GM21447 (cell line): ENCODE results near the gene LRCH3.

Source experiments
- ATAC-seq: cut with Tn5 transposase; IDR thresholded peaks from one replicate; pipeline ENCODE4 v1.9.1; 2021; ENCODE audit not compliant: unreplicated experiment

Gene LRCH3

DNA sequence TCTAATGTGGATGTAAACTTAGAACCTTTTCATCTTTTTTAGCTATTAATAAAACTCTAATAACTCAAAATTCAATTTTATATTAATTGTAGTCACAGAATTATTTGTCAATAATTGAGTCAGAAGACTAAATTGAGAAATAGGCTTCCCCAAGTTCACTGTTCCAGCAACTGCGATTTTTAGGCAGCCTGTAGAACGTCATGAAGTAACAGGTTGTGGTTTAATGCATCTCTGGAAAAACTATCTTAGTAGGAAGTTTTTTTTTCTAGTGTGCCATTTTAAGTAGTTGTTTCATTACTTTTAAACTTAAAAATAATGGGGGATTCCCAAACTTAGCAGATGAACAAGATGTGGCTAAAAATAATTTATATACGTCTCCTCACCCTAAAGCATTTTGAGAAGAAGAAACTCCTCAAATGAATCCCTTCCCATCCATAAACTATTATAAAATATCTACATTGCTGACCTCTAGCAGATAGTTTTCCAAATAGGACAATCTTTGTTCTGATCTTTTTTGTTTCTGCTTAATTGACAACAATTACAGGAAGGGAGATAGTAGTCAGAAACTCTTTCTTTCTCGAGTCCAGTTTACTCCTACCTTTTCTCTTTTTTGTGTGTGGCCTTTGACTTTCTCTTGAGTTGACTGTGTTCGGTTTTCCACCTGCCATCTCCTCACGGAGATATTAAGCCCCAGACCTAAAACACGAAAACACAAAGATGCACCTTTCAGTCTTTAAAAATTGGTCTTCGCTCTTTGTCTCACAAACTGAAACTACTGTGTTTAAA, 43.1 kb downstream of the LRCH3 start:
- ATAC-seq, result no peak

DNA sequence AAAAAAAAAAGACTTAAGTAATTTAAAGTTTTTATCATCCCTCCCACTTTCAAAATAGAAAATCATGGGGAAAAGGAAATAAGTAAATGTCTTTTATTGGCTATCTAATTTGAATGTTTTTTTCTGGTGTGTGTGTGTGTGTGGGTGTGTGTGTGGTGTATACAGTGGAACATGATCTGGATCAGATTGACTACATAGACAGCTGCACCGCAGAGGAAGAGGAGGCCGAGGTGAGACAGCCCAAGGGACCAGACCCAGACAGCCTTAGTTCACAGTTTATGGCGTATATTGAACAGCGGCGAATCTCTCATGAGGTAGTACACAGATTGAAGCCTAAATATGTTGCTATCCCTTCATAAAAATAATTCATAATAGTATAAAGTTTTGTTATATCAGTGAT, 44.5 kb downstream of the LRCH3 start:
- ATAC-seq, result no peak

DNA sequence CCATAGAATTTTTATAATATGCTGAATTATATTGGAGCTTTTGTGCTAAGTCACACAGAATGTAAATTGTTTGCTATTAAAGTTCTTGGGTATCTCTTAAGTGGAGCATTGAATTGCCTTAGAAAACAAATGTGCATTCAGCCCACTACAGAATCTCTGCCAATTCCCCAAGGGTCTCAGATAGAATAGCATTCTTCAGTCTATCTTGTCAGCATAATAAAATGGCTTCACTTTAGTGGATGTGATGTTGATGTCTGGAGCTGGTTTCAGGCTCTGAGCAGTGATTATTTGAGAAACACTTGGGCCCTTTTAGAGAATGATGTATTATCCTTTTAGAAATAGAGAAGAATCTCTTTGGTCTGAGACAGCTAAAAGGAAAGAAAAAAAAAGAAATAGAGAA, 45.2 kb downstream of the LRCH3 start:
- no peak for ATAC-seq

DNA sequence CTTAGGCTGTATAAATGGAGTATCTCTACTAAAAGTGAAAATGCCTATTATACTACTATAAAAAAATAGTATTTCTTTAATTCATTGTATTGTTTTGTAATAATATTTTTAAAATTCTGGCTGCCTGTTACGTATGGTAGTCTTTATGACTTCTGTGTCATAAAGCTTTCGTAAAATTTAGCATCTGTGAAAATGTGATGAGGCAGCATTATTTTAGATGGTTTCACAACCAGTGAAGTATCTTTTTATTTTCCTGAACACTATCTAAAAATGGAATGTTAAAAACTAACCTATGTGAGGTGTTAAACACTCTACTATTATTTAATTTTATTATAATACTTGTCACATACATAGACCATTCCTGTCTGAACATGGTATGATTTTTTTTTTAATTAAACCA, 46.2 kb downstream of the LRCH3 start:
- ATAC-seq, result no peak

DNA sequence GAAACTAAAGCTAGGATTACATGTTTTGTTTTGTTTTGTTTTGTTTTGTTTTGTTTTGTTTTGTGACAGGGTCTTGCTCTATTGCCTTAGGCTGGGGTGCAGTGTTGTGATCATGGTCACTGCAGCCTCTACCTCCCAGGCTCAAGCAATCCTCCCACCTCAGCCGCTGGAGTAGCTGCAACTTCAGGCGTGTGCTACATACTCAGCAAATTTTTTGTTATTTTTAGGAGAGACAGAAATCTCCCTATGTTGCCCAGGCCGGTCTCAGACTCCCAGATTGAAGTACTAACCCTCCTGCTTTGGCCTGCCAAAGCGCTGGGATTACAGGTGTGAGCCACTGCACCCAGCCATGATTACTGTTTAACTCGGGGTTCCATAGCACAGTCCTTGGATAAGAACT, 50.7 kb downstream of the LRCH3 start:
- no peak for ATAC-seq

- ATAC-seq, result no peak
Observed at GRCh38 chr3:197846491-197846890, 55.4 kb downstream of the LRCH3 start.

DNA sequence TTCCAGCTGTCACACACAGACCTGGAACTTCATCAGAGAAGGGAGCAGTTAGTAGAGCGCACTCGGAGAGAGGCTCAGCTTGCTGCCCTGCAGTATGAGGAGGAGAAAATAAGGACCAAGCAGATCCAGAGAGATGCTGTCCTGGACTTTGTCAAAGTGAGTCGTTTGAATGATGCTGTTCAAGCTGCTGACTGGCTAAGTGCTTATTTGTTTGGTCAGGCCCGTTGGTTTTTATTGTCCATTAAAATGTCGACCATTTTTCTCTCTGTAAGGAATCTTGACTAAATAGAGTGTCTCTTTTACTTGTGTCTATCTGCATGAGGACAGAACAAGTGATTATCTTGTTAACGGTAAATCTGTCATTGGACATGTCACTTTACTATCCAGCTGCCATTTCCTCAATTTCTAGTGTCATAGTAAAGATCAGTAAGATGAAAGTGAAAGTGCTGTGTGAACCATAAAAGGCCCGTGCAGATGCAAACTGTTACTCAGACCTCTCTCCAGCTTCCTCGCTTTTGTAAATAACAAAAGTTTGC, 56.9 kb downstream of the LRCH3 start:
- ATAC-seq, result peak; percentile 72

DNA sequence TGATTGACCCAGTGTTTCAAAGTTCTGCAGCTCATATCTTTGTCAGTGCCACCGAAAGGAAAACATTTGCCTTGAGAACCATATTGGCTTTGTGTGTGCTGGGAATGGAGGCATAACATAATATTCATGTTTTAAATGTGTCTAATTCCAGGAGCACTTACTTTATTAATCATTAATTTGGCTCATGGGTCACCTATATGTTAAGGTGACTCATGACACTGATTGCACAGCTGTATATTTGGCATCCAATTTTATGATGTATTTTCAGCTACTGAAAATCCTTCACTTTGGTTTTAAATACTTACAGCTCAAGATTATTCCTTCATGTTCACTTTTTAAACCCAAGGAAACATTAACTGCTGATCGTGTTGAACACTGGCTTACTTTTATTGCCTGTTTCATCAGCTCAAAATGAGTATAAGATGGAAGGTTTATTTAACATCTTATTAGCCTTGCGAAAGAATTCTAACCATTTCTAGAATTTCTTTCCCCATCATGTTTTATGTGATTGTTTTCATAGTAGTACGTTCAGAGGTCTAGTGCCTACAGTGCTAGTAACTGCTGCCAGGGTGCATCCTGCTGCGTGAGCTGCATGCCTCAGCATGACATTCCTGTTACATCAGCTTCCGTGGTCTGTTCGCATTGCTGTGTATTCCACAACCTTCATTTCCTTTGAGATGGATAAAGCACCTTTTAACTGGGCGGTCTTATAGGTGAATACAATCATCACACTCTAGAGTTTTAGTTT, 63.7 kb downstream of the LRCH3 start:
- no peak for ATAC-seq

GRCh38 chr3:197855571-197855970, 64.5 kb downstream of the LRCH3 start:
- no peak for ATAC-seq

- no peak for ATAC-seq
Observed at GRCh38 chr3:197856199-197856816, 65.3 kb downstream of the LRCH3 start.

DNA sequence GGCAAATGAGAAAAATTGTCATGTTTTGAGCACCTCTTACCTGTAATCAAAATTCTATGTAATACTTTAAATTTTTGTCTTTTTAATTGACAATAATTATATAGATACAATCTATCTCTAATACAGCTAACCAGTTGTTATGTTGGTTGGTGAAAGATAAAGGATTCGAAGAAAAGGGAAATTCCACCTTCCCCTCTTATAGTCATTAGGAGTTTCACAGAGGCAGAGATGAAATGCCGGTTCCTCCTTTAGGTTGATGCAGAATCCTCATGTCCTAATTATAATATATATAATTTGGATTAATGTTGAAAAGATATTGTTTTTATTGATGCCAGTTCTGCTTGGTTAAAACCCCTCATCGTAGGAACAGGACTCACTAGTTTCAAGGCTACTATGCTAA, 67.1 kb downstream of the LRCH3 start:
- no peak for ATAC-seq

DNA sequence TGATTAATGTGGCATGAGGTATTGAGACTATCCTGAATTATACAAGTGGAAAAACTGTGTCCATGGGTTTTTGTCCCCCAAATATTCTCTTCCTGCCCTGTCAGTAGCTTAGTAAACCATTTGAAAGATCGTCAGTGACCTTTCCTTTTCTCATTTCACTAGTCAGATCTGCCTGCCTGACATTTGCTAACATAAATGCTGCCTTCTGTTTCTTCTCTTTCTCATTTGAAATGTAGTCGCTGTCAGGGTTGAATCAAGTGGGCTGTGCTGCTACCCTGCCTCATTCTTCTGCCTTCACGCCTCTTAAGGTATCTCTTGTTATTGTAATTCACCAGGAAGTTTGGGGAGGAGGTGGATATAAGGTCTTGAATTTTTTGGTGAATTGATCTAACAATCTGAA, 67.5 kb downstream of the LRCH3 start:
- no peak for ATAC-seq

GRCh38 chr3:197866035-197866434, 75.0 kb downstream of the LRCH3 start:
- ATAC-seq, result no peak

DNA sequence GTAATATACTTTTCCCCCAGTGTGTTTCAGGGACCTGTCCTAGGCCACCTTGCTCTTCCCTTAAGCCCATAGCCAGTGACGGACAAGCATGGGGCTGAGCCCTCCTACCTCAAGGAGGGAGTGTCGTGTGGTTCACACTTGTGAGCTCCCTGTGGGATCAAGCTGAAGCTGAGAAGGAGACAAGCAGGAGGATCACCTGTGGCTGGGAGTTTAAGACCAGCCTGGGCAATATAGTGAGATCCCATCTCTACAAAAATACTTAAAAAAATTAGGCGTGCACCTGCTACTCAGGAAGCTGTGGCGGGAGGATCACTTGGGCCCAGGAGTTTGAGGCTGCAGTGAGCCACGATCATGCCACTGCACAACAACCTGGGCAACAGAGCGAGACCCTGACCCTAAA, 82.3 kb downstream of the LRCH3 start:
- ATAC-seq, result no peak

DNA sequence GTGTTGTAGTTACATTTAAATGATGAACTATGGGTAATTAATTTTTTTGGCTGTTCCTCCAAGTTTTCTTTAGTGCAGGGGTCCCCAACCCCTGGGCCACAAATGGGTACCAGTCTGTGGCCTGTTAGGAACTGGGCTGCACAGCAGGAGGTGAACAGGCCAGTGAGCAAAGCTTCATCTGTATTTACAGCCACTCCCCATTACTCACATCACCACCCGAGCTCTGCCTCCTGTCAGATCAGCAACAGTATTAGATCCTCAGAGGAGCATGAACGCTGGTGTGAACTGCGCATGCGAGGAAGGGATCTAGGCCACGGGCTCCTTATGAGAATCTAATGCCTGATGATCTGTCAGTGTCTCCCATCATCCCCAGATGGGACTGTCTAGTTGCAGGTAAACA, 83.0 kb downstream of the LRCH3 start:
- ATAC-seq, result no peak

DNA sequence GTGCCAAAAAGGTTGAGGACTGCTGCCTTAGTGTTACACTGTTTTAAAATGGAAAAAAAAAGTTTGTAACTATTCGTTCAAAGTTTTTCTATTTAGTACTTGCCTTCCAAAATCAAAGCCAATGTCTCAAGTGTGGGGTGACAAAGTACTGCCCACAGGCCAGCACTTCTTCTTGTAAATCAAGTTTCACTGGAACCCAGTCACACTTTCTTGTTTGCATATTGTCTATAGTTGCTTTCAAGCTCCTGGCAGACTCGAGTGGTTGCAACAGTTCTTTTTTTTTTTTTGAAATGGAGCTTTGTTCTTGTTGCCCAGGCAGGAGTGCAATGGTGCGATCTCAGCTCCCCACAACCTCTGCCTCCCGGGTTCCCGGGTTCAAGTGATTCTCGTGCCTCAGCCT, 83.6 kb downstream of the LRCH3 start:
- no peak for ATAC-seq

DNA sequence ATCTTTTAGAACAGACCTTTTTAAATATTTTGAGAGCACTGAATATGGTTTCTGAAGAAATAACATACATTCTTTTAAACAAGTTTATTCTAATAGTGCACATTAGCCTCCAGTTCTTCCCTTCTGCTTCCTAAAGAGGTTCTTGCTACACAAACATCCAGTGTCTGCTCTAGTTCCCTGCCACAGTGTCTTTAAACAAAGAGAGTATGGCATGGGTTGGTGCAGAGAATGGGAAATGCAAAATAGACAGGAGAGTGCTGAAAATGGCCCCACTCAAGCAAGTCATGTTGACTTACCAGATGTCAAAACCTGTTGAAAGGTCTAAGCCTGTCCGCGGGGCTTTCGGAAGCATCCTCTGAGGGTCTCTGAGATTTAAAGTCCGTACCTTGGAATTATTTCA, 86.8 kb downstream of the LRCH3 start:
- no peak for ATAC-seq

GRCh38 chr3:197878427-197878826, 87.4 kb downstream of the LRCH3 start:
- ATAC-seq, result no peak

GRCh38 chr3:197880491-197881269, 89.6 kb downstream of the LRCH3 start:
- no peak for ATAC-seq

- no peak for ATAC-seq
Observed at GRCh38 chr3:197881270-197881969, 90.4 kb downstream of the LRCH3 start.

- ATAC-seq, result no peak
Observed at GRCh38 chr3:197881970-197882338, 90.9 kb downstream of the LRCH3 start.
